Mesendoderm (in vitro differentiated cells): ENCODE results near the gene PDZD2.
"Not testable (repeated sequence)": the region's sequence is repeated elsewhere in the genome, so short reads cannot be mapped to it uniquely, and the experiment has no call there.

Source experiments
- DNase-seq: peaks from one replicate; pipeline ENCODE4 v3.0.0; 2013
- H2AK5ac ChIP-seq: 2 replicates; pipeline ENCODE4 v1.6.1; 2013; ENCODE audit warnings: low read length, inconsistent platforms
- H2BK120ac ChIP-seq: 2 replicates; pipeline ENCODE4 v1.6.1; 2013; ENCODE audit warnings: low read depth, mild to moderate bottlenecking, low read length, moderate library complexity, mixed read lengths
- H2BK15ac ChIP-seq: replicated peaks from 2 replicates; pipeline ENCODE4 v1.6.1; 2013; ENCODE audit warnings: low read depth, mild to moderate bottlenecking, moderate library complexity
- H2BK5ac ChIP-seq: 2 replicates; pipeline ENCODE4 v1.6.1; 2013; ENCODE audit warnings: low read length, inconsistent platforms
- H3K18ac ChIP-seq: 2 replicates; pipeline ENCODE4 v1.6.1; 2013; ENCODE audit warnings: mild to moderate bottlenecking, low read length, mixed read lengths
- H3K23ac ChIP-seq: one replicate; pipeline ENCODE4 v1.6.1; 2013; ENCODE audit warnings: low read length
- H3K27ac ChIP-seq: 2 replicates; pipeline ENCODE4 v1.5.1; 2013; ENCODE audit warnings: low read depth, mild to moderate bottlenecking, inconsistent platforms, low read length, moderate library complexity
- H3K27me3 ChIP-seq: 2 replicates; pipeline ENCODE4 v1.6.1; 2013; ENCODE audit warnings: low read length, control low read depth, mild to moderate bottlenecking, inconsistent platforms; ENCODE audit not compliant: insufficient read depth, poor library complexity
- H3K36me3 ChIP-seq: 2 replicates; pipeline ENCODE4 v1.6.1; 2013; ENCODE audit warnings: low read length, inconsistent platforms; ENCODE audit not compliant: control insufficient read depth, insufficient read depth
- H3K4ac ChIP-seq: one replicate; pipeline ENCODE4 v1.6.1; 2013; ENCODE audit warnings: low read depth, mild to moderate bottlenecking, low read length, moderate library complexity
- H3K4me1 ChIP-seq: 2 replicates; pipeline ENCODE4 v1.6.1; 2013; ENCODE audit warnings: low read depth, low read length, inconsistent platforms; ENCODE audit not compliant: control insufficient read depth
- H3K4me2 ChIP-seq: 2 replicates; pipeline ENCODE4 v1.6.1; 2013; ENCODE audit warnings: low read length
- H3K4me3 ChIP-seq: 2 replicates; pipeline ENCODE4 v1.5.1; 2013; ENCODE audit warnings: mild to moderate bottlenecking, low read length
- H3K56ac ChIP-seq: one replicate; pipeline ENCODE4 v1.6.1; 2013; ENCODE audit warnings: low read length
- H3K79me1 ChIP-seq: 2 replicates; pipeline ENCODE4 v1.6.1; 2013; ENCODE audit warnings: low read length, inconsistent platforms
- H3K79me2 ChIP-seq: 2 replicates; pipeline ENCODE4 v1.6.1; 2013; ENCODE audit warnings: mild to moderate bottlenecking, low read length; ENCODE audit not compliant: control insufficient read depth, insufficient read depth
- H3K9ac ChIP-seq: 2 replicates; pipeline ENCODE4 v1.6.1; 2013; ENCODE audit warnings: low read length, inconsistent platforms
- H4K5ac ChIP-seq: one replicate; pipeline ENCODE4 v1.6.1; 2013; ENCODE audit warnings: low read length
- H4K8ac ChIP-seq: one replicate; pipeline ENCODE4 v1.6.1; 2013; ENCODE audit warnings: low read depth, mild to moderate bottlenecking, control low read depth, low read length, moderate library complexity
- WGBS: extraction: QIAGEN DNeasy Blood & Tissue Kit; methylation state at CpG from one replicate; pipeline ENCODE4 v1.1.7; 2013; ENCODE audit warnings: low lambda C conversion rate, missing lambda C conversion rate; ENCODE audit not compliant: insufficient coverage; ENCODE audit errors: extremely low coverage; 5-methylcytosine and 5-hydroxymethylcytosine counted together

Gene PDZD2

GRCh38 chr5:31758803-31759425 is 120.0 kb downstream of the PDZD2 start:
- H3K27me3 ChIP-seq: no peaks in the 10 kb centered on the region
- no peak overlapping the region for H3K23ac ChIP-seq
- H3K79me2 ChIP-seq: no peaks in the 10 kb centered on the region
- H4K5ac ChIP-seq: no peak overlapping the region
- no peak overlapping the region for H2BK5ac ChIP-seq
- no peak overlapping the region for H2AK5ac ChIP-seq
- H3K36me3 ChIP-seq: no peaks in the 10 kb centered on the region
- H3K79me1 ChIP-seq: no peaks in the 10 kb centered on the region
- no peak overlapping the region for H3K27ac ChIP-seq
- no peak overlapping the region for H3K9ac ChIP-seq
- no peak overlapping the region for H4K8ac ChIP-seq
- WGBS: no CpG with 5 or more reads among the region's 11 CpGs
- no peak overlapping the region for H3K4ac ChIP-seq
- H3K18ac ChIP-seq: no peak overlapping the region
- H2BK120ac ChIP-seq: no peak overlapping the region
- no peak overlapping the region for H3K56ac ChIP-seq
- no peak overlapping the region for H3K4me3 ChIP-seq
- no peak overlapping the region for H3K4me2 ChIP-seq
- H3K4me1 ChIP-seq: no peaks in the 10 kb centered on the region
- no peak for DNase-seq
- no peak overlapping the region for H2BK15ac ChIP-seq

- DNase-seq: no peak
- H2BK5ac ChIP-seq: no peak overlapping the region
Observed at GRCh38 chr5:31759925-31760324, 121.0 kb downstream of the PDZD2 start.

GRCh38 chr5:31761877-31762276 is 122.9 kb downstream of the PDZD2 start:
- no peak for DNase-seq
- no peaks in the 10 kb centered on the region for H3K36me3 ChIP-seq
- no peaks in the 10 kb centered on the region for H3K4me1 ChIP-seq
- WGBS: no CpG with 5 or more reads among the region's 5 CpGs
- H3K27me3 ChIP-seq: no peaks in the 10 kb centered on the region
- H3K4me3 ChIP-seq: no peak overlapping the region
- no peak overlapping the region for H3K27ac ChIP-seq
- no peak overlapping the region for H4K8ac ChIP-seq
- no peak overlapping the region for H3K23ac ChIP-seq
- no peak overlapping the region for H2BK120ac ChIP-seq
- H3K79me2 ChIP-seq: no peaks in the 10 kb centered on the region
- H2BK5ac ChIP-seq: no peak overlapping the region
- H2BK15ac ChIP-seq: no peak overlapping the region
- no peak overlapping the region for H3K9ac ChIP-seq
- no peak overlapping the region for H3K18ac ChIP-seq
- no peak overlapping the region for H3K56ac ChIP-seq
- no peak overlapping the region for H3K4ac ChIP-seq
- H4K5ac ChIP-seq: no peak overlapping the region
- H3K4me2 ChIP-seq: no peak overlapping the region
- H3K79me1 ChIP-seq: no peaks in the 10 kb centered on the region
- H2AK5ac ChIP-seq: no peak overlapping the region

More at GRCh38 chr5:31759925-31760324, 121.0 kb downstream of the PDZD2 start:
- H4K5ac ChIP-seq: no peak overlapping the region
- H3K4ac ChIP-seq: no peak overlapping the region
- no peak overlapping the region for H4K8ac ChIP-seq
- H3K18ac ChIP-seq: no peak overlapping the region
- no peaks in the 10 kb centered on the region for H3K79me1 ChIP-seq
- no peak overlapping the region for H3K4me2 ChIP-seq
- H3K9ac ChIP-seq: no peak overlapping the region
- no peak overlapping the region for H2AK5ac ChIP-seq
- WGBS: no CpG with 5 or more reads among the region's 2 CpGs
- H3K27me3 ChIP-seq: no peaks in the 10 kb centered on the region
- no peak overlapping the region for H3K27ac ChIP-seq
- H3K23ac ChIP-seq: no peak overlapping the region
- no peaks in the 10 kb centered on the region for H3K79me2 ChIP-seq
- no peak overlapping the region for H3K4me3 ChIP-seq
- H3K56ac ChIP-seq: no peak overlapping the region
- H2BK120ac ChIP-seq: no peak overlapping the region
- no peaks in the 10 kb centered on the region for H3K4me1 ChIP-seq
- H2BK15ac ChIP-seq: no peak overlapping the region
- no peaks in the 10 kb centered on the region for H3K36me3 ChIP-seq

- Histone ChIP-seq H3K4me1 (no peaks in the 10 kb centered on the region), H3K4me2 (no peak overlapping the region), H3K27ac (no peak overlapping the region), H3K79me2 (no peaks in the 10 kb centered on the region), H3K36me3 (no peaks in the 10 kb centered on the region), H3K4me3 (no peak overlapping the region), H2BK5ac (no peak overlapping the region), H3K27me3 (no peaks in the 10 kb centered on the region), H3K9ac (no peak overlapping the region), H4K5ac (no peak overlapping the region), H3K23ac (no peak overlapping the region), H3K4ac (no peak overlapping the region), H2BK120ac (no peak overlapping the region), H4K8ac (no peak overlapping the region), H3K79me1 (no peaks in the 10 kb centered on the region), H2BK15ac (no peak overlapping the region), H3K56ac (no peak overlapping the region), H2AK5ac (no peak overlapping the region), H3K18ac (no peak overlapping the region)
- WGBS: no CpG with 5 or more reads among the region's 6 CpGs
- DNase-seq: no peak
Observed at GRCh38 chr5:31763424-31763823, 124.5 kb downstream of the PDZD2 start.

GRCh38 chr5:31764687-31765086 is 125.8 kb downstream of the PDZD2 start:
- H3K56ac ChIP-seq, H3K79me1 ChIP-seq, H3K27ac ChIP-seq, H3K4me2 ChIP-seq, DNase-seq, H4K8ac ChIP-seq, H3K4me1 ChIP-seq, H3K36me3 ChIP-seq, H3K4me3 ChIP-seq, H3K79me2 ChIP-seq, H3K27me3 ChIP-seq, H2BK15ac ChIP-seq, H3K4ac ChIP-seq, H3K9ac ChIP-seq, H2AK5ac ChIP-seq, H4K5ac ChIP-seq, H3K23ac ChIP-seq, H2BK5ac ChIP-seq, H3K18ac ChIP-seq, H2BK120ac ChIP-seq: not testable (repeated sequence)
- WGBS: no CpG with 5 or more reads among the region's 14 CpGs
